ENCODE measurements around the gene JUNB. TPM values are rescaled to one million over a fixed set of nuclear protein-coding genes. Genes with fewer than 3 reads are reported as not detected.
A peak's percentile ranks its signal among the peaks of the same experiment; 100 is the strongest.

JUNB gene
- 267 TPM for total RNA-seq

GRCh38 chr19:12791345-12792050 is at the start of gene JUNB:
Gene JUNB (plus strand): TSS chr19:12791486. CDS start chr19:12791772, 286 bp downstream.
- ATAC-seq = peak; percentile 49

DNA sequence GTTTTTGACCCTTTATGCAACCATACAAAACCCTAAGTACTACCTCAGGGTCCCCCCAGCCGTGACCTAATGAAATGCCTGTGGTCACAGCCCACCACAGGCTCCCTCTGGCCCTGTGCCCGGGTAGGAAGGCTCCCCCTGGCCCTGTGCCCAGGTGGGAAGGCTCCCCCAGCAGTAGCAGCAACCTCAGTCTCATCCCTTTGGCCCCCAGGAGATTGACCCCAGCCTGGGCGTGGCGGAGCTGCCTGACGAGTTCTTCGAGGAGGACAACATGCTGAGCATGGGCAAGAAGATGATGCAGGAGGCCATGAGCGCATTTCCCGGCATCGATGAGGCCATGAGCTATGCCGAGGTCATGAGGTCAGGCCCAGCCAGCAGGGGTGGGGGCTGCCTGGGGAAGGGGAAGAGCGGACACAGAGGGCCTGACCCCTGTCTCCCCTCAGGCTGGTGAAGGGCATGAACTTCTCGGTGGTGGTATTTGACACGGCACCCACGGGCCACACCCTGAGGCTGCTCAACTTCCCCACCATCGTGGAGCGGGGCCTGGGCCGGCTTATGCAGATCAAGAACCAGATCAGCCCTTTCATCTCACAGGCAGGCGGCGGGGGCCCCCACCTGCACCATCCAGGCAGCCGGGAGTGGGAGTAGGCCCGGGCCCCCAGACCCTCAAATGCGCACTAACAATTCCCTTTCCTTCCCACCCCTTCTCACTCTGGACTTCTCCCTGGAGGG is 46.0 kb upstream of the JUNB start:
- ATAC-seq = peak; percentile 30

- no peak for ATAC-seq
These were observed 42.8 kb upstream of the JUNB start for GRCh38 chr19:12748489-12748888.

- peak; percentile 9 for ATAC-seq
These were observed 41.3 kb upstream of the JUNB start for GRCh38 chr19:12749938-12750521.

GRCh38 chr19:12750851-12751250 is 40.4 kb upstream of the JUNB start:
- ATAC-seq = no peak

DNA sequence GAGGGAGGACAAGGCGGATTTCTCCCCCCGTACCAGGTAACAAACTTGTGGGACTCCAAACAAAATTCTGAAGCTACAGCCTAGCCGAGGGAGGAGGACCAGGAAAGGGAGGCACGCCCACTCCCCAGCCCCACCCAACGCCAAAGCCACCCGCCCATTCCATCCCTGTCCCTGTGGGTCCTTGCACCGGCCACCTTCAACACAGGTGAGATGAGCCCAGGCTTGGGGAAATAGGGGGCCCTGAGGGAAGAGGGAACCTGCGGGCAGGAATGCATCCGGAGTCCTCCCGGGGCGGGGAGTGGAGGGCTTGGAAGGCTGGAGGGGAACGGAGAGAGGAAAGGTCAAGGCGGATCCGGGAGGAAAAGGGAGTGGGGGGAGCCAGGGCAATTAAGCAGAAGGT is 39.7 kb upstream of the JUNB start, which contains the start of gene BEST2:
Gene BEST2 (plus strand): TSS at position 157 of the 400 bp plus-strand sequence. CDS start 802 bp downstream, outside the sequence.
- ATAC-seq = no peak

DNA sequence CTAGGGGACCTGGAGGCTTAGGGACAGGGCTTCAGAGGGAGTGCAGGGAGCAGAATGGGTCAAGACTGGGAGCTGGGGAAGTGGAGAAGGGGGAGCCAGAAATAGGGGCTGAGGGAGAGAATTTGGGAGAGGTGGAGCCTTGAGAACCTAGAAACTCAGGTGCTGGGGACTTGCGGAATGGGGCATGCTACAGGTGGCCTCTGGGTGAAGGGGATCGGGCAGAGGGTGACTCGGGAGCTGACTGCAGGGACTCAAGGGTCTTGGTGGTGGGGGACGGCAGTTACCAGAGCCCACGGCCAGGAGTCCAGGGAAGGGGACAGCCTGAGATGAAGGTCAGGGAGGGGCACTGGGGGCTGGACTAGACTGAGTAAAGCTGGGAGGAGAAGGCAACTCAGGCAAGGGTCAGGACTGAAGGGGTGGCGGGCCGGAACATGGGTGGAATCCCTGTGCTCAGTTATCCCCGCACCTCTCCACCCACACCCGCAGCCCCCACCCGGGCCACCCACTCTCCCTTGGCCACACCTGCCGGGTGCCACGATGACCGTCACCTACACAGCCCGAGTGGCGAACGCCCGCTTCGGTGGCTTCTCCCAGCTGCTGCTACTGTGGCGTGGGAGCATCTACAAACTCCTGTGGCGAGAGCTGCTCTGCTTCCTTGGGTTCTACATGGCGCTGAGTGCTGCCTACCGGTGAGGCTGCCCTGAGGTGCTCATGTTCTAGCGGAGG is 39.1 kb upstream of the JUNB start:
- no peak for ATAC-seq

GRCh38 chr19:12754465-12755196 is 36.7 kb upstream of the JUNB start:
- no peak for ATAC-seq

DNA sequence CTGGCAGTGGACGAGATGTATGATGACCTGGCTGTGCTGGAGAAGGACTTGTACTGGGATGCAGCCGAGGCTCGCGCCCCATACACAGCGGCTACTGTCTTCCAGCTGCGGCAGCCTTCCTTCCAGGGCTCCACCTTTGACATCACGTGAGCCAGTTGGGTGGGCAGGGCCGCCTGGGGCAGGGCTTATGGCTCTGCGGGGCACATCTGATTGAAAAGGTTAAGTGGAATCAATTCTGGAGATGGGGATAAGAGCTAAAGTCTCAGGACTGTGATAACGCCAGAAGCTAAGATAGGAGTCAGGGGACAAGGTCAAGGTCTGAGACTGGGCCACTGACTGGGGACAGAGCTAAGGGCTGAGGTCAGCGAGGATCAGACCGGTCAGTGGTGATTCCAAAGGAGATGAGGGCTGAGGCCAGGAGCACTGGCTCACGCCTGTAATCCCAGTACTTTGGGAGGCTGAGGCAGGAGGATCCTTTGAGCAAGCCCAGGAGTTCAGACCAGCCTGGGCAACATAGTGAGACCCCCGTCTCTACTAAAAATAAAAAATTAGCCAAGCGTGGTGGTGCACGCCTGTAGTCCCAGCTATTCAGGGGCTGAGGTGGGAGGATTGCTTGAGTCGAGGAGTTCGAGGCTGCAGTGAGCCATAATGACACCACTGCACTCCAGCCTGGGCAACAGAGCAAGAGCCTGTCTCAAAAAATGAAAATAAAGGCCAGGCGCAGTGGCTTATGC is 35.0 kb upstream of the JUNB start:
- ATAC-seq = no peak

DNA sequence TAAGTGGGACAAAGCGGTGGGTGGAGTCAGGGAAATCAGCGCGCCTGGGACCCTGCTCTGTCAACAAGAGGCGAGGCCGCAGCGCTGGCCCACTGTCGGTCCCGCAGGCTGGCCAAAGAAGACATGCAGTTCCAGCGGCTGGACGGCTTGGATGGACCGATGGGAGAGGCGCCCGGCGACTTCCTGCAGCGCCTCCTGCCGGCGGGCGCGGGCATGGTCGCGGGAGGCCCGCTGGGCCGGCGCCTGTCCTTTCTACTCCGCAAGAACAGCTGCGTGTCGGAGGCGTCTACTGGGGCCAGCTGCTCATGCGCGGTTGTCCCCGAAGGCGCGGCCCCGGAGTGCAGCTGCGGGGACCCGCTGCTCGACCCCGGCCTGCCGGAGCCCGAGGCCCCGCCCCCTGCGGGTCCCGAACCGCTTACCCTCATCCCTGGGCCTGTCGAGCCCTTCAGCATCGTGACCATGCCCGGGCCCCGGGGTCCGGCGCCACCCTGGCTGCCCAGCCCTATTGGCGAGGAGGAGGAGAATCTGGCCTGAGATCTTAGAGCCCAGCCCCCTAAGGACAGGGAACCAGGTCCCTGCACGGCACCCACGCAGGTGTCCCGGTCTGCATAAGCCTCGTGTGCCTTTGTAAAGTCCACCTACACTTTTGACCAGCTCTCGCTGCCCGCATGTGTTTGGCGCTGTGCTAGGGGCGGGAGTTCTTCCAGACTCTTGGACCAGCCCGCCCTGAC is 33.6 kb upstream of the JUNB start:
- peak; percentile 76 for ATAC-seq

- ATAC-seq = no peak
These were observed 31.6 kb upstream of the JUNB start for GRCh38 chr19:12759686-12760085.

GRCh38 chr19:12763100-12763499 is 28.2 kb upstream of the JUNB start:
- ATAC-seq = no peak

DNA sequence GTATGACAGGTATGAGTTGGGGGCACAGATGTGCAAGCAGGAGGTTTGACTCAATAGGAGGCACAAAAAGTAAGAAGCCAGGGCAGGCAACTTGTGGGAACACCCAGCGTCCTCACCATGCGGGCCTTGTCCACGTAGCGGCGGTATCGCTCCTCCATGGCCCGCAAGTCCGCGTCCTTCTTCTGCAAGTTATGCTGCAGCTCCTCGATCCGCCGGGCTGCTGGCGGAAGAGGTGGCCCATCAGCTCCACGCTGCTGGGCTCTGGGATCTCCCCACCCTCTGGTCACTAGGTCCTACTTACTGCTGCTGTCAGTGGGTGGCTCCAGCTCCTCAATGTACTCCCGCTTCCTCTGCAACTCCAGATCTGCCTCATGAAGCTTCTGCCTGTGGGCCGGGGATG is 26.6 kb upstream of the JUNB start:
- no peak for ATAC-seq

- ATAC-seq = peak; percentile 83
These were observed 25.2 kb upstream of the JUNB start for GRCh38 chr19:12766051-12766521.

- no peak for ATAC-seq
These were observed 24.1 kb upstream of the JUNB start for GRCh38 chr19:12767150-12767549.

- ATAC-seq = no peak
These were observed 23.6 kb upstream of the JUNB start for GRCh38 chr19:12767666-12768065.

- no peak for ATAC-seq
These were observed 21.6 kb upstream of the JUNB start for GRCh38 chr19:12769689-12770088.

GRCh38 chr19:12770922-12771321 is 20.4 kb upstream of the JUNB start:
- ATAC-seq = no peak

DNA sequence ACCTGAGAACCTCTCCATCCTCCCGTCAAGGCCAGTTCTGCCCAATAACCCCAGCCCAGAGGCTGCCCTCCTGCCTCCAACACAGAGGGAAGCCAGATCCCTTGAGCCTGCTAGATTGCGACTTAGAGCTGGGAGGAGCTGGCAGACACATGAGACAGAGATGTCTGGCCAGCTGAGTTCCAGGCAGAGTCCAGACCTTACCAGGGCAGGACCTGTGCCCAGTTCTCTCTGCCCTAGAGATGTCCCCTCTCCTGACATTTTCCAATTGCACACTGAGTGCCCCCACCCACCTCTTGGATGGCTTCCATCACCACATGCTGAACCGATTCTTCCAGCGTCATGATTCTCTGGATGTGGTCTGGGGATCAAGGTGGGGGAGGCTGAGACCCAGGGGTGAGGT is 19.0 kb upstream of the JUNB start:
- ATAC-seq = no peak

GRCh38 chr19:12773571-12773970 is 17.7 kb upstream of the JUNB start:
- no peak for ATAC-seq
